ENCODE results near the gene TRIM46. TPM values are rescaled to one million over a fixed set of nuclear protein-coding genes. Genes with fewer than 3 reads are reported as not detected.

Gene TRIM46
- total and polyA plus RNA-seq, 9 of the 15 experiments (the other 6 are each of a cell fraction or from before 2014, with no cell fraction given): 0.05 to 0.60 (median 0.16) TPM; not detected in 3

DNA sequence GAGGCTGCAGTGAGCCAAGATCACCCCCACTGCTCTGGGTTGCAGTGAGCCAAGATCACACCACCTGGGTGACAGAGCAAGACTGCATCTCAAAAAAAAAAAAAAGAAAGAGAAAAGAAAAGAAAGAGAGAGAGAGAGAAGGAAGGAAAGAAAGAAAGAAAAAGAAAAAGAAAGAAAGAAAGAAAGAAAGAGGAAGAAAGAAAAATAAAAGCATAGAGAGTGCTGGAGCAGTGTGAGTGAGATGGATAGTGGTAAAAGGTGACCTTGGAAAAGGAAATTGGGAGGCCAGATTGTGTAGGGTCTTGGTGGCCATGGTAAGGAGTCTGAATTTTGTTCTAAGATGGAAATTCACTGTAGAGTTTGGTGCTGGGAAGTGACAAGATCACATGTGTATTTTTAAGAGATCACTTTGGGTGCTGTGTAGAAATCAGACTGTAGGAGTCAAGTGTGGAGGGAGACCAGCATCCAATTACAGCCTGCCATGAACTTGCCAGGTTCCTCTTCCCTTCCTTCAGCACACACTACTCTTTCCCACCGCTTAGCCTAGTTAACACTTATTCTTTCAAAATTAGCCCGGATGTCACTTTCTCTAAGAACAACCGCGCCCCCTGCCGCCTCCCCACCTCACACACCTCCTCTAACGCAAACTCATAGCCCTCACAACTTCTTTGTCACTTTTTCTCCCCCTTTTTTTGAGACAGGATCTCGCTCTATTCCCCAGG, 52.7 kb downstream of the TRIM46 start (continued):
- TF ChIP-seq SMARCA4 (IDR thresholded peaks at IDR 0.05) (peak; percentile 55; the same call in 1 of the 2 replicates), ZNF316 (IDR thresholded peaks at IDR 0.05) (no peak; the same call in 1 of the 2 replicates), POLR2G (IDR thresholded peaks at IDR 0.05; ENCODE audit: low read depth, low read length) (no peak), HDAC1 (IDR thresholded peaks at IDR 0.05) (peak in 1 of 2 experiments; percentile 3; a peak in 2 of 4 replicates), LCOR (CRISPR knock-in tag; IDR thresholded peaks at IDR 0.05) (0 out of 2 replicates have a peak, but pooled peaks have one; percentile 44), FOSL1 (tag; conservative IDR thresholded peaks at IDR 0.05) (no peak), ZNF165 (CRISPR knock-in tag; IDR thresholded peaks at IDR 0.05; ENCODE audit: borderline replicate concordance) (no peak), ZZZ3 (IDR thresholded peaks at IDR 0.05) (0 out of 2 replicates have a peak, but pooled peaks have one; percentile 51), ZNF780A (CRISPR knock-in tag; IDR thresholded peaks at IDR 0.05) (no peak), CSDE1 (IDR thresholded peaks at IDR 0.05) (no peak), MTA3 (IDR thresholded peaks at IDR 0.05; ENCODE audit: borderline replicate concordance) (no peak), ZNF408 (CRISPR knock-in tag; IDR thresholded peaks at IDR 0.05; ENCODE audit: low read depth) (no peak), CREM (IDR thresholded peaks at IDR 0.05; ENCODE audit: low read depth) (peak; percentile 50), BRD9 (IDR thresholded peaks at IDR 0.05; ENCODE audit: low read depth, partially characterized antibody) (peak; percentile 67), CEBPG (CRISPR knock-in tag; IDR thresholded peaks at IDR 0.05) (no peak; the same call in 1 of the 2 replicates), CEBPG (tag; conservative IDR thresholded peaks at IDR 0.05 in 1 of 2, IDR thresholded peaks at IDR 0.05 in 1 of 2) (no peak), NFE2L1 (tag; IDR thresholded peaks at IDR 0.05; ENCODE audit: borderline replicate concordance, low read depth) (0 out of 2 replicates have a peak, but pooled peaks have one; percentile 8), SMC3 (conservative IDR thresholded peaks at IDR 0.05; ENCODE audit: insufficient read depth, low read depth, low read length) (peak; percentile 25; the same call in 1 of the 2 replicates), ADNP (tag; IDR thresholded peaks at IDR 0.05) (0 out of 2 replicates have a peak, but pooled peaks have one; percentile 51), ILF3 (IDR thresholded peaks at IDR 0.05; ENCODE audit: borderline replicate concordance) (no peak), TBL1XR1 (IDR thresholded peaks at IDR 0.05; ENCODE audit: low read length in 2 of 2) (0 out of 4 replicates have a peak, but pooled peaks have one; percentile 8 to 32), NBN (IDR thresholded peaks at IDR 0.05; ENCODE audit: low read depth) (peak; percentile 93), EP300 (IDR thresholded peaks at IDR 0.05; ENCODE audit: low read length) (no peak), ZNF217 (CRISPR knock-in tag; IDR thresholded peaks at IDR 0.05) (no peak)
- TF ChIP-seq, protein P1, sequence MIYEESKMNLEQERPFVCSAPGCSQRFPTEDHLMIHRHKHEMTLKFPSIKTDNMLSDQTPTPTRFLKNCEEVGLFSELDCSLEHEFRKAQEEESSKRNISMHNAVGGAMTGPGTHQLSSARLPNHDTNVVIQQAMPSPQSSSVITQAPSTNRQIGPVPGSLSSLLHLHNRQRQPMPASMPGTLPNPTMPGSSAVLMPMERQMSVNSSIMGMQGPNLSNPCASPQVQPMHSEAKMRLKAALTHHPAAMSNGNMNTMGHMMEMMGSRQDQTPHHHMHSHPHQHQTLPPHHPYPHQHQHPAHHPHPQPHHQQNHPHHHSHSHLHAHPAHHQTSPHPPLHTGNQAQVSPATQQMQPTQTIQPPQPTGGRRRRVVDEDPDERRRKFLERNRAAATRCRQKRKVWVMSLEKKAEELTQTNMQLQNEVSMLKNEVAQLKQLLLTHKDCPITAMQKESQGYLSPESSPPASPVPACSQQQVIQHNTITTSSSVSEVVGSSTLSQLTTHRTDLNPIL (CRISPR knock-in tag; IDR thresholded peaks at IDR 0.05): no peak
- TF ChIP-seq, protein P2, sequence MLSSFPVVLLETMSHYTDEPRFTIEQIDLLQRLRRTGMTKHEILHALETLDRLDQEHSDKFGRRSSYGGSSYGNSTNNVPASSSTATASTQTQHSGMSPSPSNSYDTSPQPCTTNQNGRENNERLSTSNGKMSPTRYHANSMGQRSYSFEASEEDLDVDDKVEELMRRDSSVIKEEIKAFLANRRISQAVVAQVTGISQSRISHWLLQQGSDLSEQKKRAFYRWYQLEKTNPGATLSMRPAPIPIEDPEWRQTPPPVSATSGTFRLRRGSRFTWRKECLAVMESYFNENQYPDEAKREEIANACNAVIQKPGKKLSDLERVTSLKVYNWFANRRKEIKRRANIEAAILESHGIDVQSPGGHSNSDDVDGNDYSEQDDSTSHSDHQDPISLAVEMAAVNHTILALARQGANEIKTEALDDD (IDR thresholded peaks at IDR 0.05): peak; percentile 91
- TF ChIP-seq, protein P3, sequence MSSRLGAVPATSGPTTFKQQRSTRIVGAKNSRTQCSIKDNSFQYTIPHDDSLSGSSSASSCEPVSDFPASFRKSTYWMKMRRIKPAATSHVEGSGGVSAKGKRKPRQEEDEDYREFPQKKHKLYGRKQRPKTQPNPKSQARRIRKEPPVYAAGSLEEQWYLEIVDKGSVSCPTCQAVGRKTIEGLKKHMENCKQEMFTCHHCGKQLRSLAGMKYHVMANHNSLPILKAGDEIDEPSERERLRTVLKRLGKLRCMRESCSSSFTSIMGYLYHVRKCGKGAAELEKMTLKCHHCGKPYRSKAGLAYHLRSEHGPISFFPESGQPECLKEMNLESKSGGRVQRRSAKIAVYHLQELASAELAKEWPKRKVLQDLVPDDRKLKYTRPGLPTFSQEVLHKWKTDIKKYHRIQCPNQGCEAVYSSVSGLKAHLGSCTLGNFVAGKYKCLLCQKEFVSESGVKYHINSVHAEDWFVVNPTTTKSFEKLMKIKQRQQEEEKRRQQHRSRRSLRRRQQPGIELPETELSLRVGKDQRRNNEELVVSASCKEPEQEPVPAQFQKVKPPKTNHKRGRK (tag; IDR thresholded peaks at IDR 0.05): peak; percentile 98
